Iris pigment epithelial cell (primary cell): ENCODE measurements around the gene NYAP1.
"Not testable (repeated sequence)": the region's sequence is repeated elsewhere in the genome, so short reads cannot be mapped to it uniquely, and the experiment has no call there.

ENCODE experiments used
- DNase-seq: peaks from one replicate; pipeline ENCODE4 v3.0.0-alpha.2; 2011; ENCODE audit warnings: low read depth

NYAP1 gene

GRCh38 chr7:100483722-100484672 lies at the start of gene NYAP1:
Gene NYAP1 (plus strand): TSS chr7:100483927. CDS start chr7:100485312, 1,385 bp downstream.
- DNase-seq, result peak; percentile 64

GRCh38 chr7:100434297-100435144 lies 49.2 kb upstream of the NYAP1 start:
- DNase-seq, result no peak

- peak; percentile 38 for DNase-seq
These were observed 48.1 kb upstream of the NYAP1 start for GRCh38 chr7:100435401-100436304.

- no peak for DNase-seq
These were observed 46.3 kb upstream of the NYAP1 start for GRCh38 chr7:100437150-100438100.

GRCh38 chr7:100438172-100438571 lies 45.6 kb upstream of the NYAP1 start:
- DNase-seq, result no peak

GRCh38 chr7:100438731-100439130 lies 45.0 kb upstream of the NYAP1 start:
- not testable (repeated sequence) for DNase-seq

GRCh38 chr7:100439244-100439643 lies 44.5 kb upstream of the NYAP1 start:
- not testable (repeated sequence) for DNase-seq

- no peak for DNase-seq
These were observed 41.8 kb upstream of the NYAP1 start for GRCh38 chr7:100441641-100442535.

- no peak for DNase-seq
These were observed 40.5 kb upstream of the NYAP1 start for GRCh38 chr7:100443096-100443840.

- DNase-seq, result peak; percentile 68
These were observed 39.1 kb upstream of the NYAP1 start for GRCh38 chr7:100444311-100445278.

GRCh38 chr7:100446040-100446439 lies 37.7 kb upstream of the NYAP1 start:
- DNase-seq, result peak; percentile 53

- DNase-seq, result not testable (repeated sequence)
These were observed 36.4 kb upstream of the NYAP1 start for GRCh38 chr7:100447363-100447762.

- DNase-seq, result peak; percentile 19
These were observed 34.4 kb upstream of the NYAP1 start for GRCh38 chr7:100449190-100449795.

- no peak for DNase-seq
These were observed 31.2 kb upstream of the NYAP1 start for GRCh38 chr7:100452513-100452912.

GRCh38 chr7:100453854-100454253 lies 29.9 kb upstream of the NYAP1 start:
- not testable (repeated sequence) for DNase-seq

GRCh38 chr7:100455206-100455605 lies 28.5 kb upstream of the NYAP1 start:
- DNase-seq, result no peak

- no peak for DNase-seq
These were observed 27.2 kb upstream of the NYAP1 start for GRCh38 chr7:100456562-100456961.
